Measurements from ENCODE around the gene SPTSSA. TPM values are rescaled to one million over a fixed set of nuclear protein-coding genes. Genes with fewer than 3 reads are reported as not detected.

SPTSSA gene
- 18.5 to 32.7 TPM (median 25.8 TPM) in 5 replicates for total RNA-seq (2022; extraction: Qiagen RNA extraction; ENCODE audit: low read depth)

DNA sequence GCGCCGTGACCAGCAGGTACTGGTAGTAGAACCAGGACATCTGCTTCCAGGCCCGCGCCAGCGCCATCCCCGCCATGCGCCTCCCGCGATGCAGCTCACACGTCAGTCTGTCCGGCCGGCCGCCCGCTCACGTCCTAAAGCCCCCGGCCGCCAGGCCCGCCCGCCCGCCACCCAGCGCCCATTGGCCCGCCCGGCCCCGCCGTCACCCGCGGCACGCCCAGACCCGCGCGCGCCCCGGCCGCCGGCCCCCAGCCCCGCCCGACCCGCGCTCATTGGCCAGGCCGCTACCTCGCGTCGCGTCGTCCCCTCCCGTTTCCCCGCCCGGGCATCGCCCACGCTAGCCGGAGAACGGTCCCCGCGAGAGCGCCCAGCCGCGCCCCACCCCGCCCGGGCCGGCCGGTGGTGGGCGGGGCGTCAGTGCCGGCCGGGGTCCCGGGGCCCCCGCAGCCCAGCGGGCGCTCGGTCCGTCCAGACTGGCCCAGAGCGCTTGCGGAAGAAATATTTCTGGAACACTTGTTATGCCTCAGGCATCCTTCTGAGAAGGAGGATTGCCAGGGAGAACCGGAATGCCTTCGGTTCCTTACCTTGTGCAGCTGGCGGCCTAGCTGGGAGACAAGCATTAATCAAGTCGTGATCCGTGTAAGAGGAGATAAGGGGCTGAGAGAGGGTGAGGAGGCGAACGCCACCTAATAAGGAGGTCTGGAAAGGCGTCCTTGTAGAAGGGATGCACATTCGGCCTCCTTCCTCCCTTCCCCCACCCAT, at the start of gene SPTSSA:
Gene SPTSSA, minus strand, starts transcription at position 109 of the 762 bp plus-strand sequence. Its CDS starts 33 bp downstream, at position 76.

Other genes with a start within 250 kb of the SPTSSA start
- gene EAPP, start 77.5 kb upstream of the SPTSSA start, total RNA-seq (2022; extraction: Qiagen RNA extraction; ENCODE audit: low read depth), result 30.1 to 57.2 TPM (median 38.5 TPM) in 5 replicates
- 60.4 to 87.9 TPM (median 75.2 TPM) in 5 replicates for gene SNX6, start 167.9 kb upstream of the SPTSSA start, total RNA-seq (2022; extraction: Qiagen RNA extraction; ENCODE audit: low read depth)

Measured in A549 treated with ZK216348 at 1 μM for 4 hours (cell line).